NCI-H2227 (cell line): ENCODE data around the gene OPN4.
"Not testable (repeated sequence)": the region's sequence is repeated elsewhere in the genome, so short reads cannot be mapped to it uniquely, and the experiment has no call there.

Source experiments
- DNase-seq: peaks from one replicate; lab custom pipeline; 2025; ENCODE audit not compliant: unreplicated experiment; lab: John Stamatoyannopoulos, UW

OPN4 gene

GRCh38 chr10:86654411-86655172 is at the start of gene OPN4:
Gene OPN4, plus strand, starts transcription at chr10:86654547. Its CDS starts 237 bp downstream, at chr10:86654784.
- DNase-seq: no peak

GRCh38 chr10:86607674-86608073 is 46.7 kb upstream of the OPN4 start:
- DNase-seq: no peak

GRCh38 chr10:86609920-86610319 is 44.4 kb upstream of the OPN4 start:
- DNase-seq: no peak

GRCh38 chr10:86611386-86611785 is 43.0 kb upstream of the OPN4 start:
- no peak for DNase-seq

GRCh38 chr10:86613096-86613495 is 41.3 kb upstream of the OPN4 start:
- DNase-seq: no peak

- DNase-seq: no peak
Measured at GRCh38 chr10:86613905-86614304, 40.4 kb upstream of the OPN4 start.

- no peak for DNase-seq
Measured at GRCh38 chr10:86614853-86615252, 39.5 kb upstream of the OPN4 start.

GRCh38 chr10:86617278-86617677 is 37.1 kb upstream of the OPN4 start:
- not testable (repeated sequence) for DNase-seq

- no peak for DNase-seq
Measured at GRCh38 chr10:86628311-86628710, 26.0 kb upstream of the OPN4 start.

- DNase-seq: no peak
Measured at GRCh38 chr10:86630079-86630478, 24.3 kb upstream of the OPN4 start.

GRCh38 chr10:86632009-86632800 is 22.1 kb upstream of the OPN4 start:
- DNase-seq: no peak

- no peak for DNase-seq
Measured at GRCh38 chr10:86632951-86633350, 21.4 kb upstream of the OPN4 start.

GRCh38 chr10:86635402-86635801 is 18.9 kb upstream of the OPN4 start:
- no peak for DNase-seq

- no peak for DNase-seq
Measured at GRCh38 chr10:86636311-86636710, 18.0 kb upstream of the OPN4 start.

- no peak for DNase-seq
Measured at GRCh38 chr10:86642021-86642420, 12.3 kb upstream of the OPN4 start.

GRCh38 chr10:86642499-86642898 is 11.8 kb upstream of the OPN4 start:
- DNase-seq: no peak

- no peak for DNase-seq
Measured at GRCh38 chr10:86644152-86644793, 10.1 kb upstream of the OPN4 start.

- no peak for DNase-seq
Measured at GRCh38 chr10:86644794-86645445, 9.4 kb upstream of the OPN4 start.

- DNase-seq: not testable (repeated sequence)
Measured at GRCh38 chr10:86645621-86646165, 8.7 kb upstream of the OPN4 start.

- DNase-seq: no peak
Measured at GRCh38 chr10:86646532-86646931, 7.8 kb upstream of the OPN4 start.

- no peak for DNase-seq
Measured at GRCh38 chr10:86646933-86647332, 7.4 kb upstream of the OPN4 start.
